Middle frontal gyrus (tissue), 1 donor: Measurements from ENCODE around the gene JARID2.
"Not testable (repeated sequence)": the region's sequence is repeated elsewhere in the genome, so short reads cannot be mapped to it uniquely, and the experiment has no call there.

Experiments used
- DNase-seq: peaks from one replicate; pipeline ENCODE4 v3.0.0-alpha.2; 2015; ENCODE audit warnings: low spot score; ENCODE audit errors: extremely low spot score

Gene JARID2

GRCh38 chr6:15415622-15416021 is 169.8 kb downstream of the JARID2 start:
- DNase-seq: not testable (repeated sequence)

- DNase-seq: no peak
Observed at GRCh38 chr6:15416932-15417509, 171.2 kb downstream of the JARID2 start.

GRCh38 chr6:15417811-15418210 is 171.9 kb downstream of the JARID2 start:
- no peak for DNase-seq

GRCh38 chr6:15419493-15419892 is 173.6 kb downstream of the JARID2 start:
- no peak for DNase-seq

GRCh38 chr6:15420959-15421438 is 175.1 kb downstream of the JARID2 start:
- no peak for DNase-seq

- DNase-seq: no peak
Observed at GRCh38 chr6:15421945-15422733, 176.3 kb downstream of the JARID2 start.

GRCh38 chr6:15423286-15423993 is 177.6 kb downstream of the JARID2 start:
- no peak for DNase-seq

GRCh38 chr6:15425947-15426346 is 180.1 kb downstream of the JARID2 start:
- DNase-seq: no peak

GRCh38 chr6:15426395-15426794 is 180.5 kb downstream of the JARID2 start:
- DNase-seq: no peak

GRCh38 chr6:15426901-15427300 is 181.0 kb downstream of the JARID2 start:
- no peak for DNase-seq

- no peak for DNase-seq
Observed at GRCh38 chr6:15427331-15428070, 181.6 kb downstream of the JARID2 start.

GRCh38 chr6:15429141-15430110 is 183.6 kb downstream of the JARID2 start:
- DNase-seq: no peak

GRCh38 chr6:15430186-15430585 is 184.3 kb downstream of the JARID2 start:
- no peak for DNase-seq

- peak; percentile 20 for DNase-seq
Observed at GRCh38 chr6:15430931-15431405, 185.1 kb downstream of the JARID2 start.

GRCh38 chr6:15431762-15432483 is 186.1 kb downstream of the JARID2 start:
- no peak for DNase-seq

- DNase-seq: no peak
Observed at GRCh38 chr6:15433511-15433861, 187.6 kb downstream of the JARID2 start.

- DNase-seq: no peak
Observed at GRCh38 chr6:15434263-15434662, 188.4 kb downstream of the JARID2 start.

GRCh38 chr6:15434823-15435380 is 189.0 kb downstream of the JARID2 start:
- DNase-seq: no peak

GRCh38 chr6:15435468-15435867 is 189.6 kb downstream of the JARID2 start:
- DNase-seq: no peak
